Breast epithelium (tissue), 4 donors: ENCODE data around the gene NEDD4L. TPM values are rescaled to one million over a fixed set of nuclear protein-coding genes. Genes with fewer than 3 reads are reported as not detected.
"Not testable (repeated sequence)": the region's sequence is repeated elsewhere in the genome, so short reads cannot be mapped to it uniquely, and the experiment has no call there.

Experiments
- DNase-seq, 2 donors: peaks; one replicate each; pipeline ENCODE4 v3.0.0-alpha.2; 2019; ENCODE audit warnings: low spot score in 2 of 2
- H3K27ac ChIP-seq, 2 donors: fragments of 200-600 bp; sonication (generic) in 1 of 2; one replicate each; pipeline ENCODE4 v1.5.1; 2016 to 2019; ENCODE audit warnings: mild to moderate bottlenecking in 1 of 2
- H3K27me3 ChIP-seq, 2 donors: fragments of 200-600 bp; sonication (generic) in 1 of 2; one replicate each; pipeline versions ENCODE4 v1.5.1 to v1.6.0; 2017 to 2019; ENCODE audit warnings: control low read depth in 1 of 2, mild to moderate bottlenecking in 1 of 2
- H3K36me3 ChIP-seq: fragments of 200-600 bp; one replicate; pipeline ENCODE4 v1.5.1; 2019
- H3K4me1 ChIP-seq, 2 donors: fragments of 200-600 bp; sonication (generic); one replicate each; pipeline ENCODE4 v1.5.1; 2016 to 2019; ENCODE audit warnings: control low read depth in 1 of 2
- H3K4me3 ChIP-seq, 3 donors: fragments of 200-600 bp; sonication (generic); 1 replicate in 2 of 3; 2 replicates in 1 of 3; pipeline ENCODE4 v1.5.1; 2016 to 2019; ENCODE audit warnings: mild to moderate bottlenecking in 3 of 3, moderate library complexity in 2 of 3
- H3K9me3 ChIP-seq, 2 donors: fragments of 200-600 bp; sonication (generic) in 1 of 2; one replicate each; pipeline ENCODE4 v1.5.1; 2016 to 2019; ENCODE audit warnings: control low read depth in 1 of 2
- CTCF ChIP-seq, 3 donors: fragments of 450-650 bp; IDR thresholded peaks; one replicate each; pipeline ENCODE4 v1.5.1; 2016 to 2017; ENCODE audit warnings: antibody characterized with exemption in 3 of 3, mild to moderate bottlenecking in 3 of 3, moderate library complexity in 3 of 3
- POLR2A ChIP-seq: fragments of 450-650 bp; IDR thresholded peaks from one replicate; pipeline ENCODE4 v1.6.1; 2016; ENCODE audit warnings: antibody characterized with exemption, mild to moderate bottlenecking, moderate library complexity
- POLR2AphosphoS5 ChIP-seq, 3 donors: sonication (generic); formaldehyde crosslinking; IDR thresholded peaks; one replicate each; pipeline ENCODE4 v1.6.1; 2017; ENCODE audit warnings: antibody characterized with exemption in 3 of 3
- intact Hi-C: fragments of 100-400 bp; cut with DNase I; formaldehyde crosslinking; loops from one replicate; pipeline ENCODE4 v1.15.1; 2023; ENCODE audit warnings: low total_unique reads
- total RNA-seq, 3 donors: library from RNA; depleted of rRNA; stranded (reverse); fragments of >200 nt; gene quantifications; one replicate each; pipeline ENCODE4 v1.1.0, GENCODE V29; 2016

The NEDD4L gene
- total RNA-seq, 3 donors from 2014 or later, result 26.2 to 162 (median 106) TPM

- H3K9me3 ChIP-seq, result no peaks in the 10 kb centered on the region
- H3K4me3 ChIP-seq, result no peak overlapping the region
- H3K27ac ChIP-seq, result no peak overlapping the region
- H3K36me3 ChIP-seq, result no peaks in the 10 kb centered on the region
- TF ChIP-seq POLR2A (no peak), POLR2AphosphoS5 (IDR thresholded peaks at IDR 0.05) (no peak), CTCF (IDR thresholded peaks at IDR 0.05) (no peak)
- H3K4me1 ChIP-seq, result no peaks in the 10 kb centered on the region
- intact Hi-C loops, result no loop called here
- no peak for DNase-seq
- no peaks in the 10 kb centered on the region for H3K27me3 ChIP-seq
These were observed 125.4 kb downstream of the NEDD4L start for GRCh38 chr18:58169472-58169871.

- H3K4me3 ChIP-seq, H3K27me3 ChIP-seq, H3K27ac ChIP-seq, H3K9me3 ChIP-seq, intact Hi-C loops, H3K4me1 ChIP-seq, DNase-seq, H3K36me3 ChIP-seq: not testable (repeated sequence)
These were observed 126.0 kb downstream of the NEDD4L start for GRCh38 chr18:58170036-58170435.

- TF ChIP-seq POLR2AphosphoS5 (IDR thresholded peaks at IDR 0.05), result no peak
- TF ChIP-seq POLR2A, result no peak
- no peak for TF ChIP-seq CTCF (IDR thresholded peaks at IDR 0.05)
- DNase-seq, result no peak
- H3K36me3 ChIP-seq, result no peaks in the 10 kb centered on the region
- H3K27ac ChIP-seq, result no peak overlapping the region
- H3K27me3 ChIP-seq, result no peaks in the 10 kb centered on the region
- no peaks in the 10 kb centered on the region for H3K4me1 ChIP-seq
- H3K4me3 ChIP-seq, result no peak overlapping the region
- intact Hi-C loops, result no loop called here
- no peaks in the 10 kb centered on the region for H3K9me3 ChIP-seq
These were observed 128.0 kb downstream of the NEDD4L start for GRCh38 chr18:58172031-58172430.

GRCh38 chr18:58174285-58174684, 130.3 kb downstream of the NEDD4L start:
- no peak overlapping the region for H3K27ac ChIP-seq

GRCh38 chr18:58175122-58175785, 131.2 kb downstream of the NEDD4L start:
- H3K27ac ChIP-seq, result peak overlapping the region; percentile 19 to 83
- H3K27me3 ChIP-seq, result no peaks in the 10 kb centered on the region
- TF ChIP-seq POLR2AphosphoS5 (IDR thresholded peaks at IDR 0.05), result no peak
- TF ChIP-seq POLR2A, result no peak
- TF ChIP-seq CTCF (IDR thresholded peaks at IDR 0.05), result no peak
- intact Hi-C loops, result no loop called here
- no peaks in the 10 kb centered on the region for H3K9me3 ChIP-seq
- H3K36me3 ChIP-seq, result no peaks in the 10 kb centered on the region
- DNase-seq, result no peak
- no peaks in the 10 kb centered on the region for H3K4me1 ChIP-seq
- H3K4me3 ChIP-seq, result no peak overlapping the region

More at GRCh38 chr18:58174285-58174684, 130.3 kb downstream of the NEDD4L start:
- intact Hi-C loops, result no loop called here
- TF ChIP-seq POLR2A (no peak), POLR2AphosphoS5 (IDR thresholded peaks at IDR 0.05) (no peak), CTCF (IDR thresholded peaks at IDR 0.05) (no peak)
- no peaks in the 10 kb centered on the region for H3K4me1 ChIP-seq
- H3K9me3 ChIP-seq, result no peaks in the 10 kb centered on the region
- H3K36me3 ChIP-seq, result no peaks in the 10 kb centered on the region
- H3K4me3 ChIP-seq, result no peak overlapping the region
- H3K27me3 ChIP-seq, result no peaks in the 10 kb centered on the region
- no peak for DNase-seq
